Embryonic facial prominence (tissue), 1 donor: ENCODE data around the gene NRL.
"Not testable (repeated sequence)": the region's sequence is repeated elsewhere in the genome, so short reads cannot be mapped to it uniquely, and the experiment has no call there.

ENCODE experiments used
- DNase-seq: peaks from one replicate; pipeline ENCODE4 v3.0.0-alpha.2; 2016; ENCODE audit errors: extremely low spot score

NRL gene

DNA sequence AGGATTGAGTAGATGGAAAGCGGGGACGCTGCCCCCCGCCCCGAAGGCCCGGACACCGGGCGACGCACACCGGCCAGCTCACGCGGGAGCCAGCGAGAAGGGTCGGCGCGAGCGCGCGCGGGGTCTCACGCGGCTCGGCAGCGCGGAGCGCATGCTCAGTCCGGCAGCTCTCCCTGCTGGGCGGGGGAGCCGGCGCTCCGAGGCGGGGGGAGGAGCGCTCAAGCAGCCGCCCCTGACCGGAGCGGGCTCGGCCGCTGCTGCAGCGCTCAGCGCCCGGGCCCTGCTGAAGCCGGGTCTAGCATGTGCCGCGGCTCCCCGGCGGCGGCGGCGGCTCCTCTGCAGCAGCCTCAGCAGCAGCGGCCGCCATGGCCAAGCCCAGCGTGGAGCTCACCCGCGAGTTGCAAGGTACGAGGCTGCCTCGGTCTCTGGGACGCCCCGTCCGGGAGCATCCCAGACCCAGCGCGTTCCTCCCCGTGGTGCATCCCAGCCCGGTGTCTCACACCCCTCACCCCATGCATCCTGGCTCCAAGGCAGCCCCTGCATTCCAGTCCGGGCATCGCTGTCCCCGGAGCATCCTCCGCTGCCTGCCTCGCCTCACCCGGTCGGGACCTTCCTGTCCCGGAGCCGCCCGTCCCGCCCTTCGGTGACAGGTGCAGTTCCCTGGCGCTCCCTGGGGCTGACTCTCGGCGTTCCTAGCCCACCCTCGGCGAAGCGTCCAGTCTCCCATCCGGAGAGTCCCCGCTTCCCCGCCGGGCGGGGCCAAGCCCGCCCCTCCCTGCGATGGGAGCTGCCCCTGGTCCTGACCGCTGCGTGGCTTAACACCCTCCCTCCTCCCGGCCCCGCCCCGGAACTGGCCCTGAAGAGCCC is 62.7 kb downstream of the NRL start, which contains the start of gene CARMIL3:
Gene CARMIL3, plus strand, starts transcription at position 221 of the 867 bp plus-strand sequence. Its CDS starts 145 bp downstream, at position 366.
- DNase-seq, result no peak

DNA sequence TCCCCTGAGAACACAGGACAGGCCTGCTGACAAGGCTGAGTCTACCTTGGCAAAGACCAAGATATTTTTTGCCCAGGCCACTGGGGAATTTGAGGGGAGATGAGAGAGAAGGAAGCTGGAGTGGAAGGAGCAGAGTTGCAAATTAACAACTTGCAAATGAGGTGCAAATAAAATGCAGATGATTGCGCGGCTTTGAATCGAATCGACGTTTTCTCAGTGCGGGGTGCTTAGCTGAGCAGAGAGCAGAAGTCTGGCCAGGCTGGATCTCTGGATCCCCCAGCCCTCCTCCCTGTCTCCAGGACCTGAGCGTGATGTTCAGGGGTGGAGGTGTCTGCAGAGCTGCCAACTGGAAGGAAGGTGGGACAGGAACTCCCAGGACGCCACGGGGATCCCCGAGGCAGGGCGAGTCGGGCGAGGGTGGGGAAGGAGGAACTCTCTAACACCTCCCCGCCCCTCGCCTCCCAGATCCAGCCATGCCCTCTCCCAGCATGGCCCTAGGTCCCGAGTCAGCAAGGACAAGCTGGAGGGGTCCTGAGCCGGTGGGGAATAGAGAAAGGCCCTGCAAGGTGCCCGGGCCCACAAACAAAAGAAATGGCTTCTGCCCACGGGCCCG is 63.5 kb downstream of the NRL start:
- DNase-seq, result no peak

- DNase-seq, result not testable (repeated sequence)
Measured at GRCh38 chr14:24050753-24051152, 64.0 kb downstream of the NRL start.

DNA sequence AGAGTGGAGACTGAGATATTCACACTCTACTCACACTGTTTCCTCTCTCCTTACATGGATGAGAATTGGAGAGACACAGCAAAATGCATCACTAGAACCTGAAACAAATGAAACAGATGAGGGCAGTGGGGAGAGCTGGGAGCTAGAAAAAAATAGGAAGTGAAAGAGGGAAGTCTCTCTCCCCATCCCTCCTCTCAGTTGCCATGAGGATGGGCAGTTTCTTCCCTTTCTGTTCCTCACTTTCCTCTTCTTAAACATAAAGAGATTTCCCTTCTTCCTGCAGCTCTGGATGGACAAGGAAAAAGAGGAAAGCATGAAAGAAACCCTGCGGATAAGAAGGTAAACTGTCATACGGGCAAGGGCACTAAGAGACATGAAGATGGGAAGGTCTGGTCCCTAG is 65.7 kb downstream of the NRL start:
- not testable (repeated sequence) for DNase-seq

DNA sequence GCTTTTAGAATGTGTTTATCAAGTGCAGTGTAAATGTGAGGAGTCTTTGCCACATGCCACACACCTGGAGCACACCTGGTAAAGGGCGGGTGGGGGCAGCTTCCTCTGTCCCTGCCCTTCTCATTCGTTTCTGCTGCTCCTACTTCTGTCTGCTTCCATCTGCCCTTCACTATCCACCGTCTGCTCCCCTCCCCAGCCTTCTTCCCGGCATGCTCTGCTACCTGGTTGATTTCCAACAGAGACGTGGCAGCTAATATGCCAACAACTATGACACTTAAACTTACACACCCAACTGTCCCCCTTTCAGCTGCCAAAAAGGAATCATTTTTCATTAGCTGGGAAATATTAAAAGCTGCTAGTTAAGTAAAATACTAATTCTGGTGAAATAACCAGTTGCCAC is 72.0 kb downstream of the NRL start:
- DNase-seq, result no peak

DNA sequence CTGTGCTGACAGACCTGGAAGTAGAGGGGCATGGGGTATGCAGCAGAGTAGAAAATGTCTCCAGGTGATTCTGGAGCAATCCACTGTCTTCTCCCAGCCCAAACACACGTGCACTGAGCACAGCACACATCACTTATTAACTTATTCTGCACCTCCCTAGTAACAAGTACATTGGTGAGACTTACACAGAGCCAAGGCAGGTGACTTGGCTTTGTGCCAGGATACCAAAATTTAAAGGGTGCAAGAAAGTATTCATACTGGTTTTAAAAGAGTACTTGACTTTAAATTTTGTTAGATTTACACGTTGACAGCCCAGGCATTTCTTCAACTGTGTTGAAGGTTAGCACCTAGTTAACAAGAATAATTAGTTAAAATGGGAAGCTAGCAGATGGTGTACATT is 74.1 kb downstream of the NRL start:
- DNase-seq, result no peak

DNA sequence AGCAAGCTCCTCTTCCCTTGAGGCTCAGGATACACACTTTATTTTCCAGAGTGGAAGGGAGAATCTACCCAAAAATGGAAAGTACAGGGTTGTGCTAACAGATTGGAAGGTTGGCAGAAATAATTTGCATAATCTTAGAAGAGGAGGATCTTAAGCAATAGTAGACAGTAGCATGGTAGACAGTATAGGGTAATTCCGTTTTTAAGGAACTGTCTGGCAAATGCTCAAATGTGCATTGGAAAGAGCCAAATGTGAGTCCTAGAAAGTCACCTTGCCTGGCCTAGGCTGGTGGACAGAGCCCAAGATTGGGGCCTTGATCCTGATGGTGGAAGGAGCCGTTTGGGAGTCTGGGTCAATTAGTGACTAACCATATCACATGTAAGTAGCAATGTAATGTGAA is 76.1 kb downstream of the NRL start:
- DNase-seq, result no peak

DNA sequence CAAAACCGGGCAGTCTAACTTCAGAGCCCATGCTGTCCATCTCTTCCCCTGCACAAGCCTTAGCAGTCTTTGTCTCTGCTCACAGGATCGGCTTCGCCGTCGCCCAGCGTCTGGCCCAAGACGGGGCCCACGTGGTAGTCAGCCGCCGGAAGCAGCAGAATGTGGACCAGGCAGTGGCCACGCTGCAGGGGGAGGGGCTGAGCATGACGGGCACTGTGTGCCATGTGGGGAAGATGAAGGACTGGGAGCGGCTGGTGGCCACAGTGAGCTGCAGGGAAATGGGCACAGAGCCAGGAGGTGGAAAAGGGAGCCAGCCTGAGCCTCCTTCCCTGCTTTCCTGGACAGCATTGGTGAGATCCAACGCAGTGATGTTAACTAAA is 77.1 kb downstream of the NRL start:
- no peak for DNase-seq

GRCh38 chr14:24036963-24037657 is 77.6 kb downstream of the NRL start:
- DNase-seq, result not testable (repeated sequence)

GRCh38 chr14:24036169-24036962 is 78.4 kb downstream of the NRL start:
- peak; percentile 55 for DNase-seq

GRCh38 chr14:24035769-24036168 is 79.0 kb downstream of the NRL start:
- DNase-seq, result not testable (repeated sequence)

DNA sequence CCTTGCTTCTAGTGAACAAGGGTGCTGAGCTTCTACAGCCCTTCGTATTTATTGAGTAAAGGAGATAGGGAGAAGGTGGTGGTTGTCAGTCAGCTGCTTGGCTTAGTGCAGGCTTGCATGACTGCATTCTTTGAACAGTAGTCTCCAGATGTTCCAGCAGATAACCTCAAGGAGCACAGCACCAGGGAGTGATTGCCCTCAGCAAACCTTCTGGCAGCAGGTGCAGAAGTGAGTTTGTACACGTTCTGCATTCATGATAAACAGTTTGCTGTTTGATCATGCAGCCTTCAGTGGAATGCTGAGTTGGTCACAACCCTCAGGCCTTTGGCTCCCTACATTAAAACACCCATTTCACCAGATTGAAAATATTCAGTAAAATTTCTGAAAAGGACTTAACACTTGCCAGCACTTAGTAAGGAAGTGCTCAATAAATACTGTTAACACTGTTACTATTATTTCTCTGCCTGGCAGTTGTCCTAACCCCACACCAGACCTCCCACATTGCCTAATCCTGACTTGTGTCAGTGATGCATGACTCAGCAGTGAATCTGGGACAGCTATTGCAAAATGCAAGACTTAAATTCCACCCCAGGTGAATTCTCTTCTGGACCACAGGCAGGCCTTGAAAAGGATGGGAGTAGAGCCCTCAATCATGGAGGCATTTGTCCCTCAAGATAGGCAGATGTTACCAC is 81.9 kb downstream of the NRL start:
- no peak for DNase-seq

- DNase-seq, result not testable (repeated sequence)
Measured at GRCh38 chr14:24031331-24031730, 83.4 kb downstream of the NRL start.

DNA sequence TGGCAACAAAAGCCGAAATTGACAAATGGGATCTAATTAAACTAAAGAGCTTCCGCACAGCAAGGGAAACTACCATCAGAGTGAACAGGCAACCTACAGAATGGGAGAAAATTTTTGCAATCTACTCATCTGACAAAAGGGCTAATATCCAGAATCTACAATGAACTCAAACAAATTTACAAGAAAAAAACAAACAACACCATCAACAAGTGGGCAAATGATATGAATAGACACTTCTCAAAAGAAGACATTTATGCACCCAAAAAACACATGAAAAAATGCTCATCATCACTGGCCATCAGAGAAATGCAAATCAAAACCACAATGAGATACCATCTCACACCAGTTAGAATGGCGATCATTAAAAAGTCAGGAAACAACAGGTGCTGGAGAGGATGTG is 85.1 kb downstream of the NRL start:
- not testable (repeated sequence) for DNase-seq
